GM21576 (cell line): ENCODE data around the gene GMCL2.
"Not testable (repeated sequence)": the region's sequence is repeated elsewhere in the genome, so short reads cannot be mapped to it uniquely, and the experiment has no call there.

Source experiments
- ATAC-seq: cut with Tn5 transposase; IDR thresholded peaks from one replicate; pipeline ENCODE4 v1.9.1; 2021; ENCODE audit warnings: mild to moderate bottlenecking, moderate library complexity; ENCODE audit not compliant: unreplicated experiment

The GMCL2 gene

DNA sequence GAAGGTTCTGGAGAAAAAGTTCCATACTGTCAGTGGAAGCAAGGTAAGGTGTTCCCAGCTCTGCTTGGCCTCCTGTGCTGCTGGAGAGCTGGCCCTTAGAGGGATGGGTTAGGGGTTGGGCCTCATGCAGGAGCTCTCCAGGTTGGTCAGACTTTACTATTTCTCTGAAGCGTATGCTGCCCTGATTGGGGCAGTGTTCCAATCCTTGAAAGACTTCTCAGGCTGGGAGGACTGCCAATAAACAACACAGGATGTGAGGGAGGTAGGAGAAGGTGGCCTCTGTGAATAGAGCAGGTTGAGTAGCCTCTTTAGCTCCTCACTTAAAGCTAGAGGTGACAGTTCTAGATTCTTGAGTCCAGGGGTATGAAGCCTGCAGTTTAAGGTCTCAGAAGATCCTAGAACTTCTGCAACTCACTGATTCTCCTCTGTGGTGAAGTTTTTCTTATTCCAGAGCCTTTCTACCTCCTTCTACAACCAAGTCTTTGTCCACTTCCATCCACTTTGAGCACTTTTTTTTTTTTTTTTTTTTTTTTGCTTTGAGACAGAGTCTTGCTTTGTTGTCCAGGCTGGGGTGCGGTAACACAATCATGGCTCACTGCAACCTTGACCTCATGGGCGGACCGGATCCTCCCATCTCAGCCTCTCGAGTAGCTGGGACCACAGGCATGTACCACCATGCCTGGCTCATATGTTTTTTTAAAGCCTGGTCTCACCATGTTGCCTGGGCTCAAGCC, 20.2 kb upstream of the GMCL2 start:
- no peak for ATAC-seq

DNA sequence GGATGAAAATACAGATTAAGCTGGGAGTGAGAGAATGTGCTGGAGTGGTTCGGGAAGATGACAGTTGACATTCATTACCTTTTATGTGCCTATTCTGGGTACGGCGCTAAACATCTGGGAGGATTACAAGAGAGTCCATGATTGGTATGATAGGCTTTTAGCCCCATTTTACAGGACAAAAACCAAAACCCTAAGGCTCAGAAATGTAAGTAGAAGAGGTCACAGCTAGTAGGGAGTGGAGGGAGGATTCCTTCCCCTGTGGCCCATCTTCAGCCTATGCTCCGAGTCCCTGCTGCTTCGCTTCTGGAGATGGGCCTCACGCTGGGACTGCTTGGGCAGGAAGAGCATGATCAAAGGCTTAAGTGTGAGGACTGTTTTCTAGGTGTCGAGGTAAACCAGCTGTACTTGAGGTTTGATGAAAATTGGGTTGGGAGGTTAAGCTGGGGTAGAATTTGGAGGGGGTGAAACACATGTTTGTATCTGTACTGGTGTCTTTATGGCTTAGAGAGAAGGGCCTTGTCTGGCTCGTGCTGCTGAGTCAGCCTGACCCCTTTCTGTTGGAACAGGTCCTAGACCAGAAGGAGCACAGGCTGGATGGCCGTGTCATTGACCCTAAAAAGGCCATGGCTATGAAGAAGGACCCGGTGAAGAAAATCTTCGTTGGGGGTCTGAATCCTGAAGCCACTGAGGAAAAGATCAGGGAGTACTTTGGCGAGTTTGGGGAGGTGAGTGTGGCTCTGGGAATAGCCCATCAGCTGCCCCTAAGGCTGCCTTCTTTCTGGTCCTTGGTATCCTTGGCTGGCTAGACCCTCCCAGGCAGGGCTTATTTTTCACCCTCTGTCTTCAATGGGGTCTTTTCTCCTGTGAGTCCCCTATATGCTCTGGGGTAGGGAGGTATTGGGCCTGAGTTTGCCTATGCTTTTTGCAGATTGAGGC, 19.3 kb upstream of the GMCL2 start:
- ATAC-seq, result no peak

DNA sequence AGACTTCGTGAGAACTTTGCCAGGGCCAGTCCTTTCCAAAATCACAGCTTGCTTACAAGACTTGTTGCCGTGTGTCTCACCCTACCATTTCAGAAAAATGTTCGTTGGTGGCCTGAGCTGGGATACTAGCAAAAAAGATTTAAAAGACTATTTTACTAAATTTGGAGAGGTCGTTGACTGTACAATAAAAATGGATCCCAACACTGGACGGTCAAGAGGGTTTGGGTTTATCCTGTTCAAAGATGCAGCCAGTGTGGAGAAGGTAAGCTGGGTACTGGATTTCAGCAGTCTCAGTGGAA, 18.5 kb upstream of the GMCL2 start:
- ATAC-seq, result no peak

DNA sequence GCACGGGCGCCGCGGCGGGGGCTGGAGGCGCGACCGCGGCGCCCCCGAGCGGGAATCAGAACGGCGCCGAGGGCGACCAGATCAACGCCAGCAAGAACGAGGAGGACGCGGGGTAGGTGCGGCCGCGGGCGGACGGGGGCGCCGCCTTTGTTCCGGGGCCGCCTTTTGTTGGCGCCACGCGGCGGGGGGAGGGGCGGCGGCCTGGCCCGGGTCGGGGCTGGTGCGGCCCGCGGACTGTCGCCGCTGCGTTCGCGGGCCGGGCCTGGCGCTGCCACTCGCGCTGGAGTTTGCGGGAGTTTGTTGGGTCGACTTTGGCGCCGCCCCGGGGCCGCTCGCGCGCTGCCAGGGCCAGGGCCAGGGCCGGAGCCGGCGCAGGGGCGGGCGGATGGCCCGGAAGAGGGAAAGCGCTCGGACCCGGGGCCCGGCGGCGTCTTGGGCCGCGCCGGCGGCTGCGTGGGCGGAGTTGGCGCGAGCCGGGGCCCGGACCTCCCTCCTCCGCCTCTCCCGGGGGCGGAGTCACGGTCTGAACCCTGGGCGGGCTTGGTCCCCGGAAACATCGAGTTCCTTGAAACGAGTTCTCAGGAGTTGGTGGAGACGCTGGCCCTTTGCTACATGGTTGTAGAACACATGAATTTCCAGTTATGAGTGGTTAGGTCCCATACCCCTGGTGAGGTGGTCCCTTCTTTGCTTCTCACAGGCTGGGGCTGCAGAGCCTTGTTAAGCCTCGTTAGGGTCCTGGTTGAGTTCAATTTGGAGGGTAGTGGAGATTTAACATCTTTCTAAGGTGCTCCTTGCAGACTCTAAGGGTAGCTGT, 18.0 kb upstream of the GMCL2 start:
- peak; percentile 51 for ATAC-seq

DNA sequence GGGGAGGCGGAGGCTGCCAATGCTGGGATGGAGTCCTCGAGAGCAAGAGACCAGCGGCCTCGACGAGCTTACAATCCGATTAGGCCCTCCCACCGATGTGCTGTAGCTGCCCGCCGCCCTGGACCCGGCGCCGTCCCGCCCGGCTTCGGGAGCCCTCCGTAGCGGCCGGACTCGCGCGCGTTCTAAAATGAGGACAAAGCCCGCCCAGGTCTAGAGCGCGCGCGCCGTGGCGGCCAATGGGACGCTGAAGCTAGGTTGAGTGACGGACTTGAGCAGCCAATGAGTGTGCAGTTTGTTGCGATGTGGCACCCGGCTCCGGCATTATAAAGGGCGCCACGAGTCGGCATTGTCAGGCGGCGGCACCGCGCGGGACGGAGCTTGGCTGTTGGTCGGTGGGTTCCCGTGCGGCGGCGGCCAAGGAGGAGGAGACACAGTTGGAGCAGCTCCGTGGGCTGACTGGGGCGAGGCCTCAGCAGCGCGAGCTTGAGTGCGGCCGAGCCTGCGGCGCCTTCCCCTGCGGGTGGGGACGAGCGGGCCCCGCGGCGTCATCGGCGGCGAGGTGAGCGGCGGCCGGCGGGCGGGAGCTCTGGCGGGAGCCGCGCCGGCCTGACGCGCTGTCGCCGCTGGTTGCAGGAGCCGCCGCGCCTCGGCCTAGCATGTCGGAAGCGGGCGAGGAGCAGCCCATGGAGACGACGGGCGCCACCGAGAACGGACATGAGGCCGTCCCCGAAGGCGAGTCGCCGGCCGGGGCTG, 17.2 kb upstream of the GMCL2 start, which contains the start of gene HNRNPAB:
TSS of gene HNRNPAB (plus strand) at position 352 of the 753 bp plus-strand sequence. CDS start at position 657, 305 bp downstream.
- ATAC-seq, result peak; percentile 79

DNA sequence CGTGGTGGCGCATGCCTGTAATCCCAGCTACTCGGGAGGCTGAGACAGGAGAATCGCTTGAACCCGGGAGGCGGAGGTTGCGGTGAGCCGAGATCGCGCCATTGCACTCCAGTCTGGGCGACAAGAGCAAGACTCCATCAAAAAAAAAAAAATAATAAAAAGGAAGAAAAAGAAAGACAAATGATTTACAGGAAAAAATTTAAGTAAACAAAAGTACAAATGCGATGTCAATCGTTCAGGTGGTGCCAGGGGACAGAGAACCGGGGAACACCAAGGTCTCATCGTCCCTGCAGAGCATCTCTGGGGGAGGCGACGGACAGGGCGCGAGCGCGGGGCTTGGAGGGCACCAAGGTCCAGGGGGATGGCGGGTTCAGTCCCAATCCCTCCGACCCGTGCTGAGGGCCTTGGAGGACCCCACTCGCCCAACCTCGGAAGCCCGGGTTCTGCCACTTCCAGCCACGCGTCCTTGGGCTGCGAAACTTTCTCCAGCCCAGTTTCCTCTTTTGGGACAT, 16.6 kb upstream of the GMCL2 start:
- ATAC-seq, result peak; percentile 2

DNA sequence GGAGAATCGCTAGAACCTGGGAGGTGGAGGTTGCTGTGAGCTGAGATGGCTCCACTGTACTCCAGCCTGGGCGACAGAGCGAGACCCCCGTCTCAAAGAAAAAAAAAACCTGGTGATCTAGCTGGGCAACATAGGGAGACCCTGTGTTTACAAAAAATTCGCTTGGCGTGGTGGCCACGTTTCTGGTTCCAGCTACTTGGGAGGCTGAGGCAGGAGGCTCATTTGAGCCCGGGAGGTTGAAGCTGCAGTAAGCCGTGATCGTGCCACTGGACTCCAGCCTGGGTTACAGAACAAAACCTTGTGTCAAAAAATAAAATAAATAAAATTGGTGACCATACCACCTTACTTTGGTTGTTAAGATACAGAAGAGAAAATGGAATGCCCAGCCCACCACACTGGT, 15.4 kb upstream of the GMCL2 start:
- no peak for ATAC-seq

DNA sequence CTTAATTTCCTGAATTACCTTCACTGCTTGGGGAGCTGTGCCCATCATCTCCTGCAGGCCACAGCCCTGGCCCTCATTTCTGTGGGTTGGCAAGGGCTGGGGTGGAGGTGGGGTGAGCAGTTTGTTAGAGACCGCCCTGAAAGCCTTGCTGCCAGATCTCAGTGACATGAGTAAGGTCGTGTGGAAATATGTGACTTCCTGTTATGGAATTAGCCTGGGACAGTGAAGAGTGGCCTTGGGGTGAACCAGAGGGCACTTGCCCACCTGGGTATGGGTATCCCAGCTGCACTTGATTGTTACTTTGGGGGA, 14.7 kb upstream of the GMCL2 start:
- no peak for ATAC-seq

DNA sequence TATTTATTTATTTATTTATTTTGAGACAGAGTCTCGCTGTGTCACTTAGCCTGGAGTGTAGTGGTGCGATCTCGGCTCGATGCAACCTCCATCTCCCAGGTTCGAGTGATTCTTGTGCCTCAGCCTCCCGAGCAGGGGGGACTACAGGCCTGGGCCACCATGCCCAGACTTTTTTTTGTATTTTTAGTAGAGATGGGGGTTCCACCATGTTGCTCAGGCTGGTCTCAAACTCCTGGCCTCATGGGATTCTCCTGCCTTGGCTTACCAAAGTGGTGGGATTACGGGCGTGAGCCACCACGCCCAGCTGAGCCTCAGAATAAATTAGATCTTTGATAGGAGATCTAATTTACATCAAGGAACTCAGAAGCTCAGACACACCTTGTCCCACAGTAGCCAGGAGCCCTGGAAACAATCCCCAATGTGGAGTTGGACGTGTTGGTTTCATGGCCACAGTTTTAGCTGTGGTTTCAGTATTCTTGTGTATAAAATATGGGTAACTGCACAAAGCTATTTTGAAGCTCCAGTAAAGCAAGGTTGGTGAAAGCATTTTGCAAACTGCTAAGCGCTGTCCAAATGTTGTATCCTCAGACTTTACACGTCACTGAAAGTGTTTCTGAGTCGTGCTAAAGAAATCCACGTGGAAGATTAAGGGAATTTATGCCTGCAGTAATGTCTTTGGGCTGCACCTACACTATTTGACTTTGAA, 14.2 kb upstream of the GMCL2 start:
- no peak for ATAC-seq

DNA sequence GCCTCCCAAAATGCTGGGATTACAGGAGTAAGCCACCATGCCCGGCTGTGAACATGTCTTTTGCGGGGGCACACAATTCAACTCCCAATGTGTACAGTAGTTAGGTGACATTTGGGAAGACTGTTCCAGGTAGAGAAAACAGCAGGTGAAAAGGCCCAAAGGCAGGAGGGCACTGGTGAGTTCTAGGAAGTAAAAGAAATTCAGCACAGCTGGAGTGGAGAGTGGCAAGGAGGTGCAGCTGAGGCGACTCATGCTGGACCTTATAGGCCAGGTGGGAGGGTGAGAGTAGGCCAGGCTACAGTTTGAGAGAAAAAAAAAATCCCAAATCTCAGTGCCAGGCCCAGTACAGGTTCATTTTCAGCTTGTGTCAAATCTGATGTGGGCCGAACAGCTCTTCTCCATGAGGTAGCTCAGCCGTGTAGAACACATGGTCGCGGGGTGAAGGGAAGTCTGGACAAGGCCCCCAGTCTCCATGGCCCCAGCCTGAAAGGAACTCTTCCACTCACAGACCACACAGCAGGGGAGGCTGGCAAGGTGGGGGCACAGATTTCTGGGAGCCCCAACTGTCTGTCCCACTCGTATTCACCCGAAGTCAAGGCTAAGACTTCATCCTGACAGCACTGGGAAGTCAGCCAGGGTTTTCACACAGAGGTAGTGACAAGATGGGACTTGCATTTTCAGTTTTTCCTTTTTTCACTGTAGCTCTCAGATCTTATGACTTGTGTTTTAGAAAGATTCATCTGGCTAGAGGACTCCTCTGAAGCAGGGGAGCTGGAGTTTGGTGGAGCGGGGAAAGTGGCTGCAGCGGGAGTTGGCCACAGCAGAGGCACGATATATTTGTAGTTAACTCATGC, 12.6 kb upstream of the GMCL2 start:
- ATAC-seq, result no peak

DNA sequence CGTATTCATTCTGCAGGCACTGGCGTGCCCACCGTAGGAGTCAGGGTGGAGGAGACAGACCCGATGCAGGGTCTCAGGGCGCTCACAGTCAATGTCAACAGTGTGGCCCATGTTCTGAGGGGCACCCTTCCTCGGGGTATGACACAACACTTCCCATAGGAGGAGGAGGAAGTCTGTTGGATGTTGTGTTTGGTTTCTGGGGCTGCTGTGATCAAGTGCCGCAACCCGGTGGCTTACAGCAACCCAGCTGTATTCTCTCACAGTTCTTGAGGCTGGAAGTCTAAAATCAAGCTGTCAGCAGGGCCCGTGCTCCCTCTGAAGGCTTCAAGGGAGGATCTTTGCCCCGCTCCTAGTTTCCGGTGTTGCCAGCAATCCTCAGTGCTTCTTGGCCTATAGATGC, 11.5 kb upstream of the GMCL2 start:
- ATAC-seq, result no peak

DNA sequence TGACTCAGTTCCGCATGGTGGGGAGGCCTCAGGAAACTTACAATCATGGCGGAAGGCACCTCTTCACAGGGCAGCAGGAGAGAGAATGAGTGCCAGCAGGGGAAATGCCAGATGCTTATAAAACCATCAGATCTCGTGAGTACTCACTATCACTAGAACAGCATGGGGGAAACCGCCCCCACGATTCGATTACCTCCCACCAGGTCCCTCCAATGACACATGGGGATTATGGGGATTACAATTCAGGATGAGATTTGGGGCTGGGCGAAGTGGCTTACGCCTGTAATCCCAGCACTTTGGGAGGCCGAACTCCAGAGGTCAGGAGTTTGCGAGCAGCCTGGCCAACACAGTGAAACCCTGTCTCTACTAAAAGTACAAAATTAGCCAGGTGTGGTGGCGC, 11.0 kb upstream of the GMCL2 start:
- not testable (repeated sequence) for ATAC-seq

DNA sequence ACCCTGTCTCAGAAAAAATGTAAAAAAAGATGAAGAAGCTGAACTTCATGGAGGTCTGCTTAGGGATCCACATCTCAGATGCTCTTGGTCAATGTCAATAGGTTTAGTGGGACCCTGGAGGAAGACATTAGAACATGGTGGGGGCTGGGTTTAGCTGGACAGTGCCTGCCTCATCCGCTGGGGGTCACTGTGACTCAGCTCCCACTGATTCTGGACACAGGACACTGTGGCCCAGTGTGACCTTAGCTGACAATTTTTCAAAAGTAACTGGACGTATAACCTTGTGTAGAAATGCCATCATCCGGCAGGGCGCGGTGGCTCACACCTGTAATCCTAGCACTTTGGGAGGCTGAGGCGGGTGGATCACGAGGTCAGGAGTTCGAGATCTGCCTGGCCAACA, 9.8 kb upstream of the GMCL2 start:
- no peak for ATAC-seq

DNA sequence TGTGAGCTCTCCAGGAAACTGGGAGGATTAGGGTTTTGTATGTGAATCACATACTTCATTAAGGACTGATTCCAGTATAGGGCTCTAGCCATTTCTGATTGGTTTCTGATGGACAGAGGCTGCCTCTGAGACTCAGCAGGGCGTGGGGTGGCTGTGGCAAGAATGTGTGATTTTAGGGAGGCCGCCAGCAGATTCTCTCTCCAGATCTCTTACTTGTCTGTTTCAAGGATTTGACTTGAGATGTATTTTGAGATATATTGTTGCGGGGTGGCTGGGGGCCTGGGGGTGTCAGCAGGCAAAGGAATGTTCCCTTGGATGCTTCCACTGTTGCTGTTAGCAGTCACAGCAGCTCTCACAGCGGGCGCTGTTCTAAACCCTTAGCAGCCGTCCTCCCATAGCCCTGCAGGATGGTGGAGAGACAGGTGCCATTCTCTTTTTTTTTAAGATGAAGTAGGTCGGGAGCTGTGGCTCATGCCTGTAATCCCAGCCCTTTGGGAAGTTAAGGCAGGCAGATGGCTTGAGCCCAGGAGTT, 9.2 kb upstream of the GMCL2 start:
- no peak for ATAC-seq

DNA sequence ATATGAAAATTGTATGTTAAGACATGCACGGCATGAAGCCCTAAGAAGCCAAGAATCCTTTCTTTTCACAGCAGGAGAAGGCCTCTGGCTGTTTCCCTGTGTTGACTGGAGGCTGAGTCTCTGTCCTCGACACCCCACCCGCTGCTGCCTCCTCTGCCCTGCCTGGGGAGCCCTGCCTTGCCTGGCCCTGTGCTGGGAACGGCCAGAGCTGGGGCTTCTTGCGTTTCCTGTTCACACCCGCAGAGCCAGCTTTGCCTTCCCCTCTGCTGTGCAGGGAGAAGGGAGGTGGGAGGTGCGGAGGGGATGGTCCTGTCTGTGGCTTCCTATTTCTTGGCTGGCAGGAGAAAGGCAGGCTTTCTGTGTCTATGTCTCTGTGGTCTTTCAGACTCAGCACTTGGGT, 6.9 kb upstream of the GMCL2 start:
- ATAC-seq, result no peak

DNA sequence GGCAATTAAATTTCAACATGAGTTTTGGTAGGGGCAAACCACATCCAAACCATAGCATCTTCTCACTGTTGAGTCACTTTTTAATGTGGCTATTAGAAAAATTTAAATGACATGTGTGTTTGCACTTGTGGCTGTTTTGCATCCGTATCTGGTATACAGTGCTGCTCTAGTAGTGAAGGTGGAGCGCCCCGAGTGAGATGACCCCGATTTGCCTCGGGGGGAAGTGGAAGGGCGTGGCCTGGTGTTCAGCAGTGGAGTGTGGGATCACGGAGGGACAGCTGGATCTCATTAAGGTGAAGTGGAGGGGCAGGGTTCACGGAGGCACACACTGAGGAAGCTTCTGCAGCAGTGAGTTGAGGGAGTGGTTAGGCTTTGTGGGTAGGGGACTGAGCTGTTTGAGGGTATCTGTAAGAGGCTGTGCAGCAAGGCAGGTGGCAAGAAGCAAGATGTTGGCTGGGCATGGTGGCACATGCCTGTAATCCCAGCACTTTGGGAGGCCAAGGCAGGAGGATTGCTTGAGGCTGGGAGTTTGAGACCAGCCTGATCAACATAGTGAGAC, 6.2 kb upstream of the GMCL2 start:
- no peak for ATAC-seq

DNA sequence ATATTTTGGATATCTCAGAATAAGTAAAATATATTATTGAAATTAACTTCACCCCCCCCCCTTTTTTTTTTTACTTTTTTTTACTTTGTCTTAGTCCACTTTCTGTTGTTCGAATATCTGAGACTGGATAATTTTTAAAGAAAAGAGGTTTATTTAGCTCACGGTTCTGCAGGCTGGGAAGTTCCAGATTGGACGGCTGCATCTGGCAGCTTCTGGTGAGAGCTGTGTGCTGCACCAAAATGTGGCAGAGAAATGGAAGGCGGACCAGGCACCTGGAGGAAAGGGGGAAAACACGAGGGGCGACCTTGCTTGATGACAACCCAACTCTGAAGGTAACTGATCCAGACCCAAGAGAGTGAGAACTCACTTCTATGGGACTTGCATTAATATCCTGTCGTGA, 5.6 kb upstream of the GMCL2 start:
- no peak for ATAC-seq

DNA sequence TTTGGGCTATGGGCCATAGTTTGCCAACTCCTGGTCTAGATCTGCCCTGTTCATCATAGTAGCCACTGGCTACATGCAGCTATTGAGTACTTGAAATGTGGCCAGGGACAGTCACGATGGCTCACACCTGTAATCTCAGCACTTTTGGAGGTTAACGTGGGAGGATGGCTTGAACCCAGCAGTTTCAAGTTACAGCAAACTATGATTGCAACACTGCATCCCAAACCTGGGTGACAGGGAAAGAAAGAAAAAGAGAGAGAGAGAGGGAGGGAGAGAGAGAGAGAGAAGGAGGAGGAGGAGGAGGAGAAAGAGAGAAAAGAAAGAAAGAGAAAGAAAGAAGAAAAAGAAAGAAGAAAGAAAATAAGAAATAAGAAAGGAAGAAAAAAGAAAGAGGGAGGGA, 5.1 kb upstream of the GMCL2 start:
- ATAC-seq, result no peak

DNA sequence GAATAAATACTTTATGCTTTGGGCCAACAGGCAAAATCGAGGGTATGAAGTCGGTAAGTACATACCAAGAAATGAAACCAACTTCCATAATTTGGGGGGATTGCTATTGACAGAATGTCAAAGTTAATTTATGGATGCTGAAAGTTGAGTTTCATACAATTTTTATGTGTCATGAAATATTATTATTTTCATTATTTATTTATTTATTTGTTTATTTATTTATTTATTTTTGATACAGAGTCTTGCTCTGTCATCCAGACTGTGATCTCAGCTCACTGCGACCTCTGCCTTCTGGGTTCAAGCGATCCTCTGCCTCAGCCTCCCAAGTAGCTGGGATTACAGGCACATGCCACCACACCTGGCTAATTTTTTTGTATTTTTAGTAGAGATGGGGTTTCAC, 4.5 kb upstream of the GMCL2 start:
- ATAC-seq, result no peak
